Upper lobe of right lung (tissue), 1 donor: ENCODE data around the gene CHERP. TPM values are rescaled to one million over a fixed set of nuclear protein-coding genes. Genes with fewer than 3 reads are reported as not detected.
"Not testable (repeated sequence)": the region's sequence is repeated elsewhere in the genome, so short reads cannot be mapped to it uniquely, and the experiment has no call there.

Source experiments
- ATAC-seq: fragments of 200-7000 bp; cut with Tn5 transposase; one replicate; pipeline ENCODE4 v1.9.1; 2020; ENCODE audit warnings: mild to moderate bottlenecking, moderate library complexity
- DNase-seq: peaks from one replicate; pipeline ENCODE4 v3.0.0-alpha.2; 2020
- H3K27ac ChIP-seq: fragments of 200-600 bp; one replicate; pipeline ENCODE4 v1.8.0; 2022
- H3K27me3 ChIP-seq: fragments of 200-600 bp; one replicate; pipeline ENCODE4 v1.8.0; 2022; ENCODE audit warnings: mild to moderate bottlenecking
- H3K36me3 ChIP-seq: fragments of 200-600 bp; one replicate; pipeline ENCODE4 v1.8.0; 2022
- H3K4me1 ChIP-seq: fragments of 200-600 bp; one replicate; pipeline ENCODE4 v1.8.0; 2022
- H3K4me3 ChIP-seq: fragments of 200-600 bp; one replicate; pipeline ENCODE4 v1.8.0; 2022; ENCODE audit warnings: mild to moderate bottlenecking
- H3K9me3 ChIP-seq: fragments of 200-600 bp; one replicate; pipeline ENCODE4 v1.8.0; 2022
- CTCF ChIP-seq: fragments of 200-600 bp; IDR thresholded peaks from one replicate; pipeline ENCODE4 v1.8.0; 2022; ENCODE audit warnings: antibody characterized with exemption
- intact Hi-C: fragments of 100-400 bp; cut with DNase I; formaldehyde crosslinking; loops from one replicate; pipeline ENCODE4 v1.11.0; 2022
- total RNA-seq: library from RNA; stranded (reverse); fragmentation: NEBNext Ultra II Directional; extraction: Animal tissue kit (Norgen Biotek cat#: 25700); gene quantifications from one replicate; pipeline ENCODE4 v1.2.1, GENCODE V29; 2021
- donor health status: DM: no; HTN: yes; CAD: no; lungs with severe emphysema.

CHERP gene
- total RNA-seq, 1 donor from 2014 or later: 41.9 TPM

GRCh38 chr19:16516923-16517610 lies 25.2 kb downstream of the CHERP start:
- Histone ChIP-seq H3K27me3 (no peaks in the 10 kb centered on the region), H3K36me3 (peaks cover 68% of the 10 kb centered on the region), H3K4me3 (no peak overlapping the region), H3K27ac (no peak overlapping the region), H3K4me1 (no peaks in the 10 kb centered on the region), H3K9me3 (no peaks in the 10 kb centered on the region)
- ATAC-seq: no peak
- no peak for TF ChIP-seq CTCF
- intact Hi-C loops: no loop called here
- DNase-seq: no peak

DNA sequence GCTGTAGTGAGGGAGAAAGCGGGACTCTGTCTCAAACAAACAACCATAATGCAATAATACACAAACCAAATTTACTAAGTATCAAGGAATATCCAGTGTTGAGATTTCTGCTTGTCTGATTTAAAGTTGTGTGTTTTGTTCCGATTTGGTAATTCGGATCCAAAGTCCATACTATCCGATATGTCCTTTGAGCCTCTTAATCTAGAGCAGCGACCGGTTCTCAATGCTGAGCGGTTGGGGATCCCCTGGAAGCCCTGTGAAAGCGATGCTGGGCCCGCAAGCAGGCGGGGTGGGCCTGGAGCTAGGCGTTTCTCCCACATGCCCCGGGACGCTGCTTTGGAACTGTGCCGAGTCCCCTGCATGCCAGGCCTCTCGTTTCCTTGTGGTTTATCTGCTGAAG lies 25.9 kb downstream of the CHERP start:
- no peak overlapping the region for H3K4me3 ChIP-seq
- H3K36me3 ChIP-seq: peaks cover 68% of the 10 kb centered on the region
- no peaks in the 10 kb centered on the region for H3K4me1 ChIP-seq
- H3K27me3 ChIP-seq: no peaks in the 10 kb centered on the region
- no peak for ATAC-seq
- H3K27ac ChIP-seq: no peak overlapping the region
- no peak for TF ChIP-seq CTCF
- no peak for DNase-seq
- intact Hi-C loops: no loop called here
- no peaks in the 10 kb centered on the region for H3K9me3 ChIP-seq

- peak; percentile 17 for ATAC-seq
- H3K36me3 ChIP-seq: peaks cover 58% of the 10 kb centered on the region
Observed at GRCh38 chr19:16514383-16515019, 27.7 kb downstream of the CHERP start.

GRCh38 chr19:16512611-16513010 lies 29.6 kb downstream of the CHERP start:
- ATAC-seq, intact Hi-C loops, H3K27me3 ChIP-seq, H3K4me1 ChIP-seq, H3K4me3 ChIP-seq, H3K9me3 ChIP-seq, H3K27ac ChIP-seq, DNase-seq: not testable (repeated sequence)
- H3K36me3 ChIP-seq: peaks cover 42% of the 10 kb centered on the region

More at GRCh38 chr19:16514383-16515019, 27.7 kb downstream of the CHERP start:
- intact Hi-C loops: no loop called here
- H3K4me1 ChIP-seq: no peaks in the 10 kb centered on the region
- H3K27ac ChIP-seq: no peak overlapping the region
- no peak for DNase-seq
- H3K4me3 ChIP-seq: no peak overlapping the region
- H3K9me3 ChIP-seq: no peaks in the 10 kb centered on the region
- no peaks in the 10 kb centered on the region for H3K27me3 ChIP-seq
- no peak for TF ChIP-seq CTCF

GRCh38 chr19:16509141-16510061 lies 32.8 kb downstream of the CHERP start:
- H3K4me3 ChIP-seq: no peak overlapping the region
- DNase-seq: no peak
- peaks cover 5% of the 10 kb centered on the region for H3K4me1 ChIP-seq
- H3K36me3 ChIP-seq: peaks cover 25% of the 10 kb centered on the region
- ATAC-seq: peak; percentile 45
- intact Hi-C loops: no loop called here
- no peaks in the 10 kb centered on the region for H3K27me3 ChIP-seq
- no peaks in the 10 kb centered on the region for H3K9me3 ChIP-seq
- TF ChIP-seq CTCF: no peak
- H3K27ac ChIP-seq: peak overlapping the region; percentile 65

GRCh38 chr19:16508546-16508945 lies 33.7 kb downstream of the CHERP start:
- Histone ChIP-seq H3K4me1 (peaks cover 5% of the 10 kb centered on the region), H3K9me3 (no peaks in the 10 kb centered on the region), H3K36me3 (peaks cover 32% of the 10 kb centered on the region), H3K4me3 (no peak overlapping the region), H3K27ac (no peak overlapping the region), H3K27me3 (no peaks in the 10 kb centered on the region)
- DNase-seq (no peak), ATAC-seq (no peak)
- no peak for TF ChIP-seq CTCF
- intact Hi-C loops: no loop called here
